IMR-90 (cell line): ENCODE results near the gene PHKA1. TPM values are rescaled to one million over a fixed set of nuclear protein-coding genes. Genes with fewer than 3 reads are reported as not detected.

ENCODE experiments used
- ATAC-seq: fragments of 200-7000 bp; cut with Tn5 transposase; 2 replicates; pipeline ENCODE4 v1.9.1; 2020; ENCODE audit warnings: low read depth, mild to moderate bottlenecking, moderate library complexity
- BruUV-seq: library from RNA; stranded (reverse); fragments of 400-500 nt; replicated peaks from 2 replicates; lab custom pipeline; 2021; lab: Mats Ljungman, UMichigan
- CTCF ChIA-PET: fragments of 300-600 bp; formaldehyde crosslinking; extraction: SDS; loops from one replicate; lab custom pipeline; 2021; ENCODE audit warnings: antibody characterized with exemption; lab: Yijun Ruan, JAX
- POLR2A ChIA-PET: fragments of 300-600 bp; sonication (Branson Sonifier 250); formaldehyde crosslinking; loops from one replicate; lab custom pipeline; 2022; ENCODE audit warnings: antibody characterized with exemption; ENCODE audit not compliant: unreplicated experiment; lab: Charles Lee
- DNase-seq: peaks from one replicate; pipeline ENCODE4 v3.0.0; 2013
- H2AFZ ChIP-seq: replicated peaks from 2 replicates; pipeline ENCODE3; 2013; ENCODE audit warnings: low read length, mild to moderate bottlenecking; ENCODE audit not compliant: poor library complexity
- H2AK5ac ChIP-seq: 2 replicates; pipeline ENCODE4 v1.6.1; 2013; ENCODE audit warnings: low read depth, low read length, inconsistent platforms
- H2AK9ac ChIP-seq: replicated peaks from 2 replicates; pipeline ENCODE3; 2013; ENCODE audit warnings: mild to moderate bottlenecking, low read depth, low read length, moderate library complexity; ENCODE audit not compliant: poor library complexity
- H2BK120ac ChIP-seq: 2 replicates; pipeline ENCODE4 v1.6.1; 2013; ENCODE audit warnings: low read depth, low read length, inconsistent platforms
- H2BK15ac ChIP-seq: 3 replicates; pipeline ENCODE4 v1.6.1; 2013; ENCODE audit warnings: low read depth, low read length, inconsistent platforms
- H2BK20ac ChIP-seq: 2 replicates; pipeline ENCODE4 v1.6.1; 2013; ENCODE audit warnings: low read depth, mild to moderate bottlenecking, inconsistent platforms, low read length, moderate library complexity
- H2BK5ac ChIP-seq: 2 replicates; pipeline ENCODE4 v1.6.1; 2013; ENCODE audit warnings: mild to moderate bottlenecking, low read depth, low read length, inconsistent platforms; ENCODE audit not compliant: poor library complexity, severe bottlenecking
- H3K14ac ChIP-seq: replicated peaks from 2 replicates; pipeline ENCODE4 v1.6.1; 2013; ENCODE audit warnings: low read depth, low read length, inconsistent platforms
- H3K18ac ChIP-seq: 2 replicates; pipeline ENCODE4 v1.6.1; 2013; ENCODE audit warnings: low read depth, low read length, control low read depth
- H3K23ac ChIP-seq: 2 replicates; pipeline ENCODE4 v1.6.1; 2013; ENCODE audit warnings: low read depth, low read length, inconsistent platforms
- H3K27ac ChIP-seq: 2 replicates; pipeline ENCODE4 v1.5.1; 2013; ENCODE audit warnings: mild to moderate bottlenecking, control low read depth, low read length; ENCODE audit not compliant: insufficient read depth
- H3K27me3 ChIP-seq: 2 replicates; pipeline ENCODE4 v1.6.1; 2013; ENCODE audit warnings: low read length; ENCODE audit not compliant: control insufficient read depth, insufficient read depth
- H3K36me3 ChIP-seq: 2 replicates; pipeline ENCODE4 v1.6.1; 2013; ENCODE audit warnings: low read length, mixed read lengths; ENCODE audit not compliant: control insufficient read depth, insufficient read depth
- H3K4ac ChIP-seq: 2 replicates; pipeline ENCODE4 v1.6.1; 2013; ENCODE audit warnings: low read depth, low read length, inconsistent platforms
- H3K4me1 ChIP-seq: 2 replicates; pipeline ENCODE4 v1.6.1; 2013; ENCODE audit warnings: low read length, mixed read lengths; ENCODE audit not compliant: control insufficient read depth, insufficient read depth
- H3K4me2 ChIP-seq: 2 replicates; pipeline ENCODE4 v1.6.1; 2013; ENCODE audit warnings: low read depth, mild to moderate bottlenecking, control low read depth, low read length, moderate library complexity
- H3K4me3 ChIP-seq: 2 replicates; pipeline ENCODE4 v1.5.1; 2013; ENCODE audit warnings: low read depth, mild to moderate bottlenecking, control low read depth, low read length, moderate library complexity; ENCODE audit not compliant: insufficient read depth
- H3K56ac ChIP-seq: 2 replicates; pipeline ENCODE4 v1.6.1; 2013; ENCODE audit warnings: low read length, inconsistent platforms; ENCODE audit not compliant: insufficient read depth; ENCODE audit errors: extremely low read depth
- H3K79me1 ChIP-seq, 2 experiments: 2 replicates each; pipeline ENCODE4 v1.6.1; 2013; ENCODE audit warnings: low read length in 2 of 2, inconsistent platforms in 1 of 2, low read depth in 1 of 2
- H3K9ac ChIP-seq: 2 replicates; pipeline ENCODE4 v1.6.1; 2013; ENCODE audit warnings: low read depth, low read length, control low read depth
- H3K9me1 ChIP-seq: 2 replicates; pipeline ENCODE4 v1.6.1; 2013; ENCODE audit warnings: low read length, inconsistent platforms; ENCODE audit not compliant: insufficient read depth
- H3K9me3 ChIP-seq: 2 replicates; pipeline ENCODE4 v1.6.1; 2013; ENCODE audit warnings: low read length; ENCODE audit not compliant: control insufficient read depth, insufficient read depth
- H4K20me1 ChIP-seq: 2 replicates; pipeline ENCODE4 v1.6.1; 2013; ENCODE audit warnings: low read length, inconsistent platforms; ENCODE audit not compliant: insufficient read depth
- H4K5ac ChIP-seq: 2 replicates; pipeline ENCODE4 v1.6.1; 2013; ENCODE audit warnings: mild to moderate bottlenecking, low read depth, low read length, control low read depth
- H4K8ac ChIP-seq, 2 experiments: 2 replicates each; pipeline ENCODE4 v1.6.1; 2013; ENCODE audit warnings: low read depth in 2 of 2, low read length in 2 of 2, control low read depth in 1 of 2, inconsistent platforms in 1 of 2
- H4K91ac ChIP-seq: 2 replicates; pipeline ENCODE4 v1.6.1; 2013; ENCODE audit warnings: low read depth, low read length, inconsistent platforms; ENCODE audit not compliant: insufficient read depth
- RAD21 ChIP-seq: IDR thresholded peaks from 2 replicates; pipeline ENCODE4 v1.6.1; 2012; ENCODE audit warnings: low read length, improper control_type of control experiment
- RCOR1 ChIP-seq: IDR thresholded peaks from 2 replicates; pipeline ENCODE4 v1.6.1; 2012; ENCODE audit warnings: mild to moderate bottlenecking, low read length, improper control_type of control experiment; ENCODE audit not compliant: insufficient replicate concordance
- SMC3 ChIP-seq: fragments of 150-350 bp; IDR thresholded peaks from 2 replicates; pipeline ENCODE4 v1.6.1; 2016; ENCODE audit warnings: low read depth, mild to moderate bottlenecking, antibody characterized with exemption, low read length, moderate library complexity
- WGBS, 2 experiments: methylation state at CpG; one replicate each; pipeline versions ENCODE4 v1.1.5 to v1.1.7; 2013; ENCODE audit warnings: missing lambda C conversion rate in 2 of 2; ENCODE audit not compliant: insufficient read length in 1 of 2; ENCODE audit errors: extremely low coverage in 2 of 2; 5-methylcytosine and 5-hydroxymethylcytosine counted together
- dilution Hi-C: fragments of 300-500 bp; cut with HindIII; formaldehyde crosslinking; loops from one replicate; pipeline ENCODE4 v1.14.3; 2018; ENCODE audit warnings: low sequenced_read_pairs; ENCODE audit not compliant: unreplicated experiment
- in situ Hi-C: fragments of 300-500 bp; cut with MboI; formaldehyde crosslinking; loops from 3 replicates; pipeline ENCODE4 v1.14.3; 2019; ENCODE audit warnings: low sequenced_read_pairs, inconsistent platforms, mixed read lengths
- intact Hi-C: fragments of 100-400 bp; cut with micrococcal nuclease; formaldehyde crosslinking; loops from 2 replicates; pipeline ENCODE4 v1.10.0; 2022
- polyA plus RNA-seq, 3 experiments: library from polyadenylated mRNA; depleted of rRNA; stranded (reverse); fragments of >200 nt; gene quantifications; 2 replicates each; pipeline ENCODE4 v1.2.3, GENCODE V29; 2012; ENCODE audit warnings: low replicate concordance in 1 of 3
- total RNA-seq: library from RNA; depleted of rRNA; stranded (reverse); fragments of >200 nt; gene quantifications from 2 replicates; pipeline ENCODE4 v1.2.3, GENCODE V29; 2012
- TF ChIP-seq, protein P1 (sequence below): conservative IDR thresholded peaks from 2 replicates; pipeline ENCODE4 v1.5.1; 2012; ENCODE audit warnings: mild to moderate bottlenecking, low read depth, low read length, improper control_type of control experiment

PHKA1 gene
- total and polyA plus RNA-seq, 2 of the 4 experiments (the other 2 are of a cell fraction) = 2.7 to 4.5 TPM

DNA sequence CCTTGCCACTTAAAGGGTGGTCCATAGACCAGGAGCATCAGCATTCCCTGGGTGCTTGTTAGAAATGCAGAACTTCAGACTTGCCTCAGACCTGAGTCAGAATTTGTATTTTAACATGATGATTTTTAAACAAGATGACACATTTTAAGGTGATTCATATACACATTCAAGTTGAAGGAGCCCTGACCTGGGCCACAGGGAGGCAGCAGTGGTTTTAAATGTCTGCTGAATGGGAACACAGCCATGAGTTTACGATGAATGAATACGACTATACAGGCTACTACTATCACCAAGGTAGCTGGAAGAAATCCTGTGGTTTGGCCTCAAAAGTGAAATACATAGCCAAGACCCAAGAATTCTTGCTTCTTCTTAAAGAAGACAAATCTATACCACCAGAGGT, 144.3 kb downstream of the PHKA1 start:
- Histone ChIP-seq H4K20me1 (no peaks in the 10 kb centered on the region), H3K27me3 (peaks cover 3% of the 10 kb centered on the region), H2BK5ac (no peak overlapping the region), H4K91ac (no peak overlapping the region), H3K36me3 (peaks cover 10% of the 10 kb centered on the region), H3K4me1 (no peaks in the 10 kb centered on the region), H3K9me1 (no peaks in the 10 kb centered on the region), H2BK20ac (no peak overlapping the region), H2AFZ (no peak overlapping the region), H3K9ac (no peak overlapping the region), H3K9me3 (no peaks in the 10 kb centered on the region), H3K23ac (no peak overlapping the region), H2AK9ac (no peak overlapping the region), H4K8ac (no peak overlapping the region), H3K56ac (no peak overlapping the region), H3K4ac (no peak overlapping the region), H2BK15ac (no peak overlapping the region), H3K18ac (no peak overlapping the region), H4K5ac (no peak overlapping the region), H3K79me1 (peaks cover 0 to 3% of the 10 kb centered on the region in 2 experiments; a peak in 2 of 4 replicates), H3K4me3 (no peak overlapping the region), H3K4me2 (no peak overlapping the region), H2BK120ac (no peak overlapping the region), H3K14ac (no peak overlapping the region), H3K27ac (no peak overlapping the region), H2AK5ac (no peak overlapping the region)
- dilution Hi-C loops (no loop called here), intact Hi-C loops (loop anchor here (5.0 kb wide), 1 partner anchor 143 kb away; the partner anchor contains the start of gene PHKA1), in situ Hi-C loops (loop anchor here (10.0 kb wide), 1 partner anchor 145 kb away; the partner anchor contains the start of gene PHKA1)
- ChIA-PET POLR2A (no interaction called here), CTCF (interaction anchor here (0.6 kb wide), 1 partner anchor 964 kb away, joined by 3 read pairs; no protein-coding TSS in a partner anchor)
- TF ChIP-seq SMC3 (peak; percentile 49), RAD21 (peak; percentile 45), RCOR1 (no peak)
- TF ChIP-seq, protein P1, sequence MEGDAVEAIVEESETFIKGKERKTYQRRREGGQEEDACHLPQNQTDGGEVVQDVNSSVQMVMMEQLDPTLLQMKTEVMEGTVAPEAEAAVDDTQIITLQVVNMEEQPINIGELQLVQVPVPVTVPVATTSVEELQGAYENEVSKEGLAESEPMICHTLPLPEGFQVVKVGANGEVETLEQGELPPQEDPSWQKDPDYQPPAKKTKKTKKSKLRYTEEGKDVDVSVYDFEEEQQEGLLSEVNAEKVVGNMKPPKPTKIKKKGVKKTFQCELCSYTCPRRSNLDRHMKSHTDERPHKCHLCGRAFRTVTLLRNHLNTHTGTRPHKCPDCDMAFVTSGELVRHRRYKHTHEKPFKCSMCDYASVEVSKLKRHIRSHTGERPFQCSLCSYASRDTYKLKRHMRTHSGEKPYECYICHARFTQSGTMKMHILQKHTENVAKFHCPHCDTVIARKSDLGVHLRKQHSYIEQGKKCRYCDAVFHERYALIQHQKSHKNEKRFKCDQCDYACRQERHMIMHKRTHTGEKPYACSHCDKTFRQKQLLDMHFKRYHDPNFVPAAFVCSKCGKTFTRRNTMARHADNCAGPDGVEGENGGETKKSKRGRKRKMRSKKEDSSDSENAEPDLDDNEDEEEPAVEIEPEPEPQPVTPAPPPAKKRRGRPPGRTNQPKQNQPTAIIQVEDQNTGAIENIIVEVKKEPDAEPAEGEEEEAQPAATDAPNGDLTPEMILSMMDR = 0 out of 2 replicates have a peak, but pooled peaks have one; percentile 28
- no TSS peak for BruUV-seq
- ATAC-seq (peak; percentile 27), DNase-seq (peak; percentile 86)
- WGBS, 2 experiments = 20% methylated on average over 2 of the region's 2 CpGs; no CpG with 5 or more reads in 1 of the 2 experiments
